Thyroid gland (tissue), 4 donors: ENCODE measurements around the gene LAIR2. TPM values are rescaled to one million over a fixed set of nuclear protein-coding genes. Genes with fewer than 3 reads are reported as not detected.
"Not testable (repeated sequence)": the region's sequence is repeated elsewhere in the genome, so short reads cannot be mapped to it uniquely, and the experiment has no call there.

ENCODE experiments used
- DNase-seq, 2 donors: peaks; one replicate each; pipeline ENCODE4 v3.0.0-alpha.2; 2019
- H3K27ac ChIP-seq, 3 donors: fragments of 200-600 bp; sonication (generic); 1 replicate in 2 of 3; 2 replicates in 1 of 3; pipeline ENCODE4 v1.5.1; 2016 to 2019; ENCODE audit warnings: mild to moderate bottlenecking in 1 of 3, moderate library complexity in 1 of 3
- H3K27me3 ChIP-seq: fragments of 200-600 bp; sonication (generic); one replicate; pipeline ENCODE4 v1.5.1; 2019
- H3K36me3 ChIP-seq, 2 donors: fragments of 200-600 bp; sonication (generic); one replicate each; pipeline ENCODE4 v1.5.1; 2016 to 2019
- H3K4me1 ChIP-seq, 2 donors: fragments of 200-600 bp; sonication (generic); one replicate each; pipeline ENCODE4 v1.5.1; 2017 to 2019
- H3K4me3 ChIP-seq, 3 donors: fragments of 200-600 bp; sonication (generic); replicated peaks in 1 of 3; 1 replicate in 2 of 3; 2 replicates in 1 of 3; pipeline ENCODE4 v1.5.1; 2016; ENCODE audit warnings: mild to moderate bottlenecking in 1 of 3
- H3K9me3 ChIP-seq: fragments of 200-600 bp; sonication (generic); one replicate; pipeline ENCODE4 v1.5.1; 2017
- CTCF ChIP-seq, 6 experiments: fragments of 200-600 bp in 3 of 6; fragments of 450-650 bp in 3 of 6; sonication (generic) in 3 of 6; IDR thresholded peaks; one replicate each; pipeline ENCODE4 v1.5.1; 2016 to 2019; ENCODE audit warnings: antibody characterized with exemption in 6 of 6, mild to moderate bottlenecking in 2 of 6, inconsistent platforms in 1 of 6, moderate library complexity in 1 of 6
- POLR2A ChIP-seq, 2 donors: fragments of 450-650 bp; IDR thresholded peaks; one replicate each; pipeline ENCODE4 v1.6.1; 2017; ENCODE audit warnings: antibody characterized with exemption in 2 of 2, mild to moderate bottlenecking in 2 of 2, moderate library complexity in 1 of 2
- WGBS, 2 donors: methylation state at CpG; one replicate each; pipeline ENCODE4 v1.1.5; 2017; 5-methylcytosine and 5-hydroxymethylcytosine counted together
- intact Hi-C: fragments of 100-400 bp; cut with DNase I; formaldehyde crosslinking; loops from one replicate; pipeline ENCODE4 v1.15.1; 2023
- total RNA-seq, 4 donors: library from RNA; depleted of rRNA; stranded (reverse); fragments of >200 nt; gene quantifications; one replicate each; pipeline ENCODE4 v1.2.3, GENCODE V29; 2016

The LAIR2 gene
- total RNA-seq, 4 donors from 2014 or later, result not detected

- H3K9me3 ChIP-seq, result no peaks in the 10 kb centered on the region
- WGBS, 2 donors, result 46 to 55% methylated on average over 7 of the region's 7 CpGs
- no peaks in the 10 kb centered on the region for H3K27me3 ChIP-seq
- no peak overlapping the region for H3K4me3 ChIP-seq
- intact Hi-C loops, result no loop called here
- no peak for TF ChIP-seq POLR2A (IDR thresholded peaks at IDR 0.05)
- TF ChIP-seq CTCF (IDR thresholded peaks at IDR 0.05), result no peak
- DNase-seq, result no peak
- no peaks in the 10 kb centered on the region for H3K4me1 ChIP-seq
- H3K27ac ChIP-seq, result no peak overlapping the region
- H3K36me3 ChIP-seq, result no peaks in the 10 kb centered on the region
Measured at GRCh38 chr19:54489341-54489740, 13.3 kb upstream of the LAIR2 start.

DNA sequence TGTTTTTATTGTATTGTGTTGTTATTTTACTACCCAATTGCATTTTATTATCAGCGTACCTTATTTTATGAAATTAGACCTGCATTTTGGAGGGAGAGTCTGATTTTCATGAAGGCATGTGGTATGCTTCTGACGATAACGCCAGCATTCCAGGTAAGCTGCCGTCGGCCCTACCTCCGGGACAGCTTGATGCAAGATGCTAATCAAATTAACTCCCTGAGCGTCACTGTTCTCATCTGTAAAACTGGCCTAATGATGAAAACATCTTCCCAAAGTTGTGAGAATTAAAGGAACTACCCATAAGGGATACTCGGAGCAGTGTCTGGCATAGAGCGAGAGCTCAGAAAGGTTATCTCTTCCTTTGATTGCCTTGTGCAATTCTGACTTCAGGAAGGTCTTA, 12.9 kb upstream of the LAIR2 start:
- Histone ChIP-seq H3K4me3 (no peak overlapping the region), H3K9me3 (no peaks in the 10 kb centered on the region), H3K4me1 (no peaks in the 10 kb centered on the region), H3K27me3 (no peaks in the 10 kb centered on the region), H3K27ac (no peak overlapping the region), H3K36me3 (no peaks in the 10 kb centered on the region)
- no peak for DNase-seq
- intact Hi-C loops, result no loop called here
- TF ChIP-seq POLR2A (IDR thresholded peaks at IDR 0.05) (no peak), CTCF (IDR thresholded peaks at IDR 0.05) (no peak)
- WGBS, 2 donors, result 61 to 64% methylated on average over 9 of the region's 9 CpGs

GRCh38 chr19:54492568-54492967, 10.1 kb upstream of the LAIR2 start:
- no peaks in the 10 kb centered on the region for H3K27me3 ChIP-seq
- TF ChIP-seq POLR2A (IDR thresholded peaks at IDR 0.05) (no peak), CTCF (IDR thresholded peaks at IDR 0.05) (no peak)
- intact Hi-C loops, result no loop called here
- no peaks in the 10 kb centered on the region for H3K4me1 ChIP-seq
- WGBS, 2 donors, result 84 to 85% methylated on average over 18 of the region's 18 CpGs
- H3K36me3 ChIP-seq, result no peaks in the 10 kb centered on the region
- no peak for DNase-seq
- H3K9me3 ChIP-seq, result no peaks in the 10 kb centered on the region
- no peak overlapping the region for H3K4me3 ChIP-seq
- H3K27ac ChIP-seq, result no peak overlapping the region

- H3K4me1 ChIP-seq, DNase-seq, H3K27me3 ChIP-seq, H3K27ac ChIP-seq, H3K36me3 ChIP-seq, intact Hi-C loops, H3K4me3 ChIP-seq, H3K9me3 ChIP-seq: not testable (repeated sequence)
- 78 to 88% methylated on average over 5 of the region's 5 CpGs for WGBS, 2 donors
Measured at GRCh38 chr19:54493056-54493455, 9.6 kb upstream of the LAIR2 start.

GRCh38 chr19:54493967-54494585, 8.6 kb upstream of the LAIR2 start:
- WGBS, 2 donors, result 71 to 72% methylated on average over 10 of the region's 10 CpGs
- TF ChIP-seq CTCF (IDR thresholded peaks at IDR 0.05), result no peak
- no peak for TF ChIP-seq POLR2A (IDR thresholded peaks at IDR 0.05)
- no peak for DNase-seq
- Histone ChIP-seq H3K9me3 (no peaks in the 10 kb centered on the region), H3K36me3 (no peaks in the 10 kb centered on the region), H3K4me3 (no peak overlapping the region), H3K4me1 (no peaks in the 10 kb centered on the region), H3K27ac (no peak overlapping the region), H3K27me3 (no peaks in the 10 kb centered on the region)
- intact Hi-C loops, result no loop called here

- H3K27me3 ChIP-seq, H3K4me3 ChIP-seq, H3K4me1 ChIP-seq, DNase-seq, H3K36me3 ChIP-seq, intact Hi-C loops, H3K27ac ChIP-seq, H3K9me3 ChIP-seq: not testable (repeated sequence)
- WGBS, 2 donors, result 65 to 66% methylated on average over 5 of the region's 5 CpGs
Measured at GRCh38 chr19:54495284-54495683, 7.3 kb upstream of the LAIR2 start.

- H3K36me3 ChIP-seq, intact Hi-C loops, H3K9me3 ChIP-seq, H3K4me3 ChIP-seq, DNase-seq, H3K4me1 ChIP-seq, H3K27ac ChIP-seq, H3K27me3 ChIP-seq: not testable (repeated sequence)
- 69 to 75% methylated on average over 5 to 8 of the region's 15 CpGs for WGBS, 2 donors
Measured at GRCh38 chr19:54497747-54498450, 4.7 kb upstream of the LAIR2 start.

- H3K27ac ChIP-seq, H3K4me3 ChIP-seq, DNase-seq, intact Hi-C loops, H3K36me3 ChIP-seq, H3K27me3 ChIP-seq, H3K9me3 ChIP-seq, H3K4me1 ChIP-seq: not testable (repeated sequence)
- WGBS, 2 donors, result 81 to 83% methylated on average over 2 to 8 of the region's 9 CpGs
Measured at GRCh38 chr19:54498451-54498772, 4.2 kb upstream of the LAIR2 start.

DNA sequence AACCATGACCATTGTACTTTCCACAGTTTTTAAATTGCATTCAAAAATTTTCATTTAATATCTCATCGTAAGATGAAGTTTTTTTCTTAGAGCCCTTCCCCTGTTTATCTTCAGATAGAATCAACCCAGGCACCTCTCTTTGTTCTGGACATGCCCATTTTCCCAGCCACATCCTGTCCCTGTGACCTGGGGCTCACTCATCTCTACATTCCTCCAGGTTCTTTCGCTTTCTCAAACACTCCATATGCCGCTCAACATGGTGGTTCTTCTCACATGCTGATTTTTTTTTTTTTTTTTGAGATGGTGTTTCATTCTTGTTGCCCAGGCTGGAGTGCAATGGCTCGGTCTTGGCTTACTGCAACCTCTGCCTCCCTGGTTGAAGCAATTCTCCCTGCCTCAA, 2.9 kb downstream of the LAIR2 start:
- 73 to 80% methylated on average over 4 of the region's 4 CpGs for WGBS, 2 donors
- H3K9me3 ChIP-seq, DNase-seq, H3K27ac ChIP-seq, H3K4me1 ChIP-seq, intact Hi-C loops, H3K36me3 ChIP-seq, H3K4me3 ChIP-seq, H3K27me3 ChIP-seq: not testable (repeated sequence)
